Activated B cell treated with CpG ODN at 0.5 μM for 24 hours (primary cell): Measurements from ENCODE around the gene MPV17. TPM values are rescaled to one million over a fixed set of nuclear protein-coding genes. Genes with fewer than 3 reads are reported as not detected.

ENCODE experiments used
- ATAC-seq: fragments of 200-7000 bp; cut with Tn5 transposase; one replicate; pipeline ENCODE4 v1.10.0; 2021; ENCODE audit warnings: low read depth, mild to moderate bottlenecking, moderate library complexity
- CTCF ChIA-PET: fragments of 350-600 bp; sonication (Branson Sonifier 250); formaldehyde crosslinking; loops from one replicate; lab custom pipeline; 2021; ENCODE audit warnings: antibody characterized with exemption; lab: Charles Lee
- POLR2A ChIA-PET: fragments of 350-600 bp; sonication (Branson Sonifier 250); formaldehyde crosslinking; loops from one replicate; lab custom pipeline; 2021; ENCODE audit warnings: antibody characterized with exemption; lab: Charles Lee
- DNase-seq: peaks from one replicate; pipeline ENCODE4 v3.0.0; 2022
- H3K27ac Mint-ChIP-seq: one replicate; pipeline ENCODE4 v1.8.0; 2020; ENCODE audit warnings: mixed read lengths
- H3K27me3 Mint-ChIP-seq: one replicate; pipeline ENCODE4 v1.8.0; 2021; ENCODE audit warnings: mixed read lengths
- H3K36me3 Mint-ChIP-seq: one replicate; pipeline ENCODE4 v1.8.0; 2021; ENCODE audit warnings: low read depth, mixed read lengths
- H3K4me1 Mint-ChIP-seq: one replicate; pipeline ENCODE4 v1.8.0; 2021; ENCODE audit warnings: mixed read lengths
- H3K4me3 Mint-ChIP-seq: one replicate; pipeline ENCODE4 v1.8.0; 2020; ENCODE audit warnings: mild to moderate bottlenecking, mixed read lengths
- H3K9me3 Mint-ChIP-seq: one replicate; pipeline ENCODE4 v1.8.0; 2020; ENCODE audit warnings: mixed read lengths
- CTCF ChIP-seq: fragments of 200-600 bp; IDR thresholded peaks from one replicate; pipeline ENCODE4 v1.8.0; 2022; ENCODE audit warnings: antibody characterized with exemption, mild to moderate bottlenecking
- intact Hi-C: fragments of 100-400 bp; cut with micrococcal nuclease; formaldehyde crosslinking; loops from one replicate; pipeline ENCODE4 v1.15.1; 2024
- total RNA-seq: library from RNA; stranded (reverse); gene quantifications from 2 replicates; pipeline ENCODE4 v1.2.3, GENCODE V29; 2022

The MPV17 gene
- total RNA-seq, 1 donor from 2014 or later: 98.3 TPM

GRCh38 chr2:27264753-27265535, 58.0 kb downstream of the MPV17 start:
- no peaks in the 10 kb centered on the region for H3K9me3 Mint-ChIP-seq
- DNase-seq (peak; percentile 68), ATAC-seq (peak; percentile 73)
- H3K36me3 Mint-ChIP-seq: peaks cover 2% of the 10 kb centered on the region
- H3K4me3 Mint-ChIP-seq: peak overlapping the region; percentile 88
- intact Hi-C loops: loop anchor here (1.0 kb wide), 2 partner anchors 53 to 105 kb away; partner anchors contain the start of genes ATRAID, EIF2B4, SLC5A6 and SNX17
- H3K27me3 Mint-ChIP-seq: peaks cover 44% of the 10 kb centered on the region
- no peak overlapping the region for H3K27ac Mint-ChIP-seq
- POLR2A ChIA-PET: interaction anchor here (0.7 to 1.6 kb wide), 5 partner anchors 52 to 746 kb away, joined by 3 to 9 read pairs (median 4); partner anchors contain the start of genes ATRAID and SLC5A6
- CTCF ChIA-PET: interaction anchor here (0.7 to 2.7 kb wide), 4 partner anchors 15 to 303 kb away, joined by 3 to 22 read pairs (median 6); no protein-coding TSS in a partner anchor
- H3K4me1 Mint-ChIP-seq: peaks cover 33% of the 10 kb centered on the region
- no peak for TF ChIP-seq CTCF

- CTCF ChIA-PET: interaction anchor here (1.0 to 2.7 kb wide), 5 partner anchors 15 to 303 kb away, joined by 3 to 22 read pairs (median 7); no protein-coding TSS in a partner anchor
- DNase-seq: peak; percentile 42
- peak; percentile 40 for ATAC-seq
- Mint-ChIP-seq H3K36me3 (peaks cover 2% of the 10 kb centered on the region), H3K27me3 (peaks cover 42% of the 10 kb centered on the region), H3K4me3 (peak overlapping the region; percentile 88), H3K9me3 (no peaks in the 10 kb centered on the region), H3K27ac (no peak overlapping the region), H3K4me1 (peaks cover 33% of the 10 kb centered on the region)
- no peak for TF ChIP-seq CTCF
- POLR2A ChIA-PET: interaction anchor here (1.1 to 1.6 kb wide), 2 partner anchors 52 to 58 kb away, joined by 3 to 9 read pairs; partner anchors contain the start of genes ATRAID and SLC5A6
- intact Hi-C loops: loop anchor here (1.0 kb wide), 1 partner anchor 52 kb away; the partner anchor contains the start of genes ATRAID and SLC5A6
Measured at GRCh38 chr2:27264253-27264752, 58.6 kb downstream of the MPV17 start.

- H3K9me3 Mint-ChIP-seq: no peaks in the 10 kb centered on the region
- TF ChIP-seq CTCF: no peak
- peaks cover 33% of the 10 kb centered on the region for H3K4me1 Mint-ChIP-seq
- no peak for DNase-seq
- H3K4me3 Mint-ChIP-seq: peak overlapping the region; percentile 88
- POLR2A ChIA-PET: interaction anchor here (0.6 to 1.6 kb wide), 4 partner anchors 16 to 146 kb away, joined by 3 to 4 read pairs (median 4); partner anchors contain the start of genes ATRAID, PPM1G and SLC5A6
- CTCF ChIA-PET: interaction anchor here (1.4 to 2.0 kb wide), 3 partner anchors 16 to 94 kb away, joined by 4 to 8 read pairs (median 7); no protein-coding TSS in a partner anchor
- intact Hi-C loops: loop anchor here (1.0 kb wide), 1 partner anchor 51 kb away; the partner anchor contains the start of genes ATRAID and SLC5A6
- H3K27me3 Mint-ChIP-seq: peaks cover 48% of the 10 kb centered on the region
- no peak for ATAC-seq
- peaks cover 2% of the 10 kb centered on the region for H3K36me3 Mint-ChIP-seq
- no peak overlapping the region for H3K27ac Mint-ChIP-seq
Measured at GRCh38 chr2:27263287-27264252, 59.3 kb downstream of the MPV17 start.

GRCh38 chr2:27262379-27263286, 60.3 kb downstream of the MPV17 start, which contains the start of gene SLC30A3:
Gene SLC30A3, minus strand, starts transcription at chr2:27263047. Its CDS starts 141 bp downstream, at chr2:27262906.
- ChIA-PET POLR2A (interaction anchor here (1.0 to 1.6 kb wide), 3 partner anchors 17 to 147 kb away, joined by 3 to 4 read pairs (median 4); partner anchors contain the start of gene PPM1G), CTCF (interaction anchor here (1.4 to 2.0 kb wide), 2 partner anchors 17 to 93 kb away, joined by 4 to 7 read pairs; no protein-coding TSS in a partner anchor)
- Mint-ChIP-seq H3K27ac (no peak within 1 kb of the TSS), H3K4me3 (peak within 1 kb of the TSS; percentile 88), H3K9me3 (no peaks in the 10 kb centered on the region), H3K4me1 (peaks cover 33% of the 10 kb centered on the region), H3K27me3 (peaks cover 56% of the 10 kb centered on the region), H3K36me3 (peaks cover 2% of the 10 kb centered on the region)
- peak; percentile 73 for ATAC-seq
- no peak for TF ChIP-seq CTCF
- peak; percentile 52 for DNase-seq
- intact Hi-C loops: no loop called here
